ENCODE measurements around the gene ECHS1.

The ECHS1 gene

GRCh38 chr10:133354672-133355240, 18.4 kb downstream of the ECHS1 start:
- no peak for DNase-seq (ENCODE audit: low spot score)
- TF ChIP-seq CTCF (IDR thresholded peaks at IDR 0.05; ENCODE audit: borderline replicate concordance, control extremely low read depth, extremely low read depth, insufficient read depth, missing control alignments), result no peak
- in situ Hi-C loops (cut with MboI; ENCODE audit: low sequenced_read_pairs, unreplicated experiment), result no loop called here

DNA sequence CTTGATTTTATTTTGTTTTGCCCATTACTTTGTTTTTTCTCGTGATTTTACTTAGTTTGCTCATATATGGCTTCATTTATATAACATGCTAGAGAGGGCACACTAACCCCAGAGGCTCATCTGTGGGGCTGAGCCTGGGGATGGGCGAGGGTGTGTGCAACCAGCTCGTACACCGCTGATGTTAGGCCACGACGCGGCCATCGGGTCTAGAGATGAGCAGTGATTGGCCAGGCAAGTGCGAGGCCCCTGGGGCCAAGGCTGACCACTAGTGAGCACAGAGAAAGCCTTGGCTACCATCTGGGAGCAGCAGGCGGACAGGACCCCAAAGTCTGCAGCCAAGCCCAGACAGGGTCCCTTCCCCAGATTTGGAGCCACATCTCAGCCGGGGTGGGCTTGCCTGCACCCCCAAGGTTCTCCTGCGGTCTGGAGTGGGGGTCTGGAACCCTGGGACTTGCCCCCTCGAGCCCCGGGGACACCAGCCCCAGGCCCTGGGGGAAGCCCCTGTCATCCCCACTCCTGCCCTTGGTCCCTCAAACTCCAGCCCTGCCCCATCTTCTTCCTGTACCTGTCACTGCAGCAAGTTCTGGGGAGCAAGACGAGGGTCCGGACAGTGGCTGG, 19.1 kb downstream of the ECHS1 start:
- in situ Hi-C loops (cut with MboI; ENCODE audit: low sequenced_read_pairs, unreplicated experiment), result no loop called here
- no peak for DNase-seq (ENCODE audit: low spot score)

DNA sequence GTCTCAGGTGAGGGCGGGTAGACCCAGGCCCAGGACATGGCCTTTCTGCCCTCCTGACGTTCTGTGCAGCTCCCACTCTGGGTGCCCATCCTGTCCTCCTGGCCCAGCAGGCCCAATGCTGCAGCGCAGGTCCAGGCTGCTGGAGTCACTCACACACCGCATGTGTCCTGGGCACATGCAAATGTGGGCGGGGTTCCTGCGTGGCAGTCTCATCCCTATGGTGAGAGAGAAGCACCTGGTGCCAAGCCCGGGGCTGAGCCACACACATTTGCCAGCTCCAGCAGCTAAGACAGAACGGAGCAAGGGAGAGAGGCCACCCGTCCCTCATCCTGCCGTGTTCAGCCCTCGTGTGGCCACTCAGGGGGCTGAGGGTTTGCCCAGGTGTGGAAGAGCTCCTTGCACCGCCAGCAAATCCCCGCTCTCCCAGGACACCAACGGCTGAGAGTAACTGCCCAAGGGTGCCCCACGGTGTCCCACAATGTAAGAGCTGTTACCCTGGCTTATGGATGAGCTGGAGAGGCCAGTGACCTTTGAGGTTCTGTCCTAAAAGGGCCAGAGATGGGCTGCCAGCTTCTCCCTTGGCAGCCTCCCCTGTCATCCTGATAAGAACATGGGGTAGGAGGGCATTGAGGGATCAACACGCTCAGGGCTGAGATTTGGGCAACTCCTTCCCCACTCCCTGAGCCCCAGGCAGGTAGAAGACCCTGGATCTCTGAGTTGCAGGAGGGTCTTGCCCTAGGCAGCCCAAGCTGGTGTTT, 19.8 kb downstream of the ECHS1 start:
- DNase-seq (ENCODE audit: low spot score), result no peak
- in situ Hi-C loops (cut with MboI; ENCODE audit: low sequenced_read_pairs, unreplicated experiment), result no loop called here
- TF ChIP-seq CTCF (IDR thresholded peaks at IDR 0.05; ENCODE audit: borderline replicate concordance, control extremely low read depth, extremely low read depth, insufficient read depth, missing control alignments), result no peak

More for the DNA sequence above, 19.1 kb downstream of the ECHS1 start:
- no peak for TF ChIP-seq CTCF (IDR thresholded peaks at IDR 0.05; ENCODE audit: borderline replicate concordance, control extremely low read depth, extremely low read depth, insufficient read depth, missing control alignments)

DNA sequence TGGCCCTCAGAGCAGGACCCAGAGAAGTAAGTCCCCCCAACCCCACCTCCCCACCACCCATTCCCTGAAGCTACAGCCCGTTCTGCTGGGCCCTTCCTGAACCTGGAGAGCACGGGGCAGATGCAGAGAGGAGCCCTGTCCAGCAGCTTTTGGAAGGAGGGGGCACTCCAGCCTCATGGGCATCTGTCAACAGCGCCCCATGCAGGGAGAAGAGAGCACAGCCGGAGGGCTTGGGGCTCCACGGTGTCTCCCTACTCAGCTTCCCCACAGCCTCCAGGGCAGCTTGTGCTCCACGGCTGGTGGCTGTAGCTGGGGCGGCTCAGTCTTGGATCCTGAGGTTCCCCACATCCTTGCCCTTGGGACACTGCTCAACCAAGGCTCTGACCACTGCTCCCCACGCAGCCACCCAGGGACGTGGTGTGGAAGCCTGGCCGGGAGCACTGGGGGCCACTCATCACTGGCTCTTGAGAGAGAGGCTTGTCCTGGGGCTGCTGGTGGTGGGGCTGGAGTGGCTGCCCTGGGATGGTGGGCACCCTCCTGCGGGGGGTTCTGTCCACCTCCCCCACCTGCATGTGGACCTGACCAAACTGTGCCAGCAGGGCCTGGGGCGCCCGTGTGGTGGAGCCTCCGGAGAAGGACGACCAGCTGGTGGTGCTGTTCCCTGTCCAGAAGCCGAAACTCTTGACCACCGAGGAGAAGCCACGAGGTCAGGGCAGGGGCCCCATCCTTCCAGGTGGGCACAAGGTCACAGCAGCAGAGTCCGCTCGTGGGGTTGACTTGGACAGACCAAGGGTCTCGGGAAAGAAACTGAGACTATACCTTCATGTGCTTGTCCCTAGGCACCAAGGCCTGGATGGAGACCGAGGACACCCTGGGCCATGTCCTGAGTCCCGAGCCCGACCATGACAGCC, 21.5 kb downstream of the ECHS1 start:
- in situ Hi-C loops (cut with MboI; ENCODE audit: low sequenced_read_pairs, unreplicated experiment), result no loop called here
- no peak for DNase-seq (ENCODE audit: low spot score)
- TF ChIP-seq CTCF (IDR thresholded peaks at IDR 0.05; ENCODE audit: borderline replicate concordance, control extremely low read depth, extremely low read depth, insufficient read depth, missing control alignments), result no peak

DNA sequence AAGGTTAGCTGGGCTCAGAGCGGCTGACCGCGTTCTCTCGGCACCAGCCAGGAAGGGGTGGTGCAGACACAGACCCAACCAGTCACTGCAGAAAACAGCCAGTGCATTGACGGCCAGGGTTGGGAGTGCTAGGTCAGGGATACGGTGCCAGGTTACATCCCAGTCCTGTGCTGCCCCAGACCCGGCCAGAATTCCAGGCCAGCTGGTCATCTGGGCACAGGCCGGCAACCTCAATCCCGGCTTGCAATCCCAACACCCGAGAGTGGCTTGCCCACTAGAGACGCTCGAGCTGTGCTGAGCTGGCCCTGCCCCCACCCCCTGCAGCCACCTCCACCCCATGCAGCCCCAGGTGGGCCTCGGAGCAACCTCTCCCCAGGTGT, 22.2 kb downstream of the ECHS1 start:
- DNase-seq (ENCODE audit: low spot score), result no peak
- in situ Hi-C loops (cut with MboI; ENCODE audit: low sequenced_read_pairs, unreplicated experiment), result no loop called here
- no peak for TF ChIP-seq CTCF (IDR thresholded peaks at IDR 0.05; ENCODE audit: borderline replicate concordance, control extremely low read depth, extremely low read depth, insufficient read depth, missing control alignments)

DNA sequence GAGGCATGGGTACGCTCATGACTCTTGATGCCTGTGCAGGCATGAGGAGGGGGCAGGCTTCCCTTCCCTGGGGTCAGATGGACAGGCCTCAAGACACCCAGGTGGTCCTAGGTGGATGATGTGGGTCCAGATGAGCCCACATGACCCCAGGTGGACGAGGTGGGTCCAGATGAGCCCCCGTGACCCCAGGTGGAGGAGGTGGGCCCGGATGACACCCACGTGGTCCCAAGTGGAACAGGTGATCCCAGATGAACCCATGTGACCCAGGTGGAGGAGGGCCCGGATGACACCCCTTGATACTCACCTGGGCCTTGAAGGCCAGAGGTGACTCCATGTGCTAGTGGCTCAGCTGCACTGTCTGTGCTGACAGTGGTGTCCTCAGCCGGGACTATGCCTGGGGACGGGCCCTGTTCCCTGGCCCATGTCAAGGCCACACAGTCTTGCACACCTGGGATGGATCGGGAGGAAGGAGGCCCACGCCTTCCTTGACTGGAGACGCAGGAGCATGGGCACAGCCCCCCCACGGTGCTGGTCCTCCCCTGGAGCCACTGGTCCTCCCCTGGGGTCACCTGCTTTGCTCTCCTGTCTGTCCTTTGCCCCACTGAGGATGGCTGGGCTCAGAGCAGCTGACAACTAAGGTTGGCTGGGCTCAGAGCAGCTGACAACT, 22.7 kb downstream of the ECHS1 start:
- in situ Hi-C loops (cut with MboI; ENCODE audit: low sequenced_read_pairs, unreplicated experiment), result no loop called here
- DNase-seq (ENCODE audit: low spot score), result no peak
- no peak for TF ChIP-seq CTCF (IDR thresholded peaks at IDR 0.05; ENCODE audit: borderline replicate concordance, control extremely low read depth, extremely low read depth, insufficient read depth, missing control alignments)

Measured in GM13976 (cell line).